ENCODE data around the gene PIF1.
A peak's percentile ranks its signal among the peaks of the same experiment; 100 is the strongest.
"Not testable (repeated sequence)": the region's sequence is repeated elsewhere in the genome, so short reads cannot be mapped to it uniquely, and the experiment has no call there.

The PIF1 gene

DNA sequence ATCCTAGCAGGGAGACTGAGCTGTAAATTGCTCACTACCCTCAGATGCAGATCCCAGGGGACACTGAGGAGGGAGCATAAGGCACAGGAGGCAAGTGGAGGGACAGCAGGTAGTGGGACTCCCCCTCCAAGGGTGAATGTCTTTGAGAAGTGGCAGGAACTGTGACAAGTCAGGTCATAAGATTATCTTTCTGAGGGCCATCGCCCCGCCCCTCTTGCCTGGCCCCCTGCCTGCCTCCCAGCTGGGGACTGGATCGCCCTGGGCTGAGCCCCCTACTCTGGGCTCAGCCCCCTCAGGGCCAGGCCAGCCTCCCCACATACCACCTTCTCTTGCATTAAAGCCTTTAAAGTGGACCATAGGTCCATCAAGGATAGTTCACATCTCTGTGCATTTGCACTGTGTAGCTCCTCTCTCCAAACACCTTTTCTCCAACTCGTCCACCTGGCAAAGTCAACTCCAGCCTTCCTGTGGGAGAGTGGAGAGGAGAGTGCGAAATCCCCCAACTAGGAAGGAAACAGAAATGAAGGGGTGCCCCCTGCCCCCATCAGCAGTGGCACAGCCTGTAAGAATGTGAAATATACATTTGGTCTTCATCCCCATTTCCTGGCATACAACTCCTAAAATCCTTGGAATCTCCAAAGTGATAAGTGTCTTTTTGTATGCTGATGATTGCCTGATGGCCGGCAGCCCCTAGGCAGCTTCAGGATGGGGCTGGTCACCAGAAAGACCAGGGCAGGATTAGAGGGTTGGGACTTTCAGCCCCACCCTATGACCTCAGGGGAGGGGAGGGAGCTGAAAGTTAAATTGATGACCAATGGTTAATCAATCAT is 14.7 kb downstream of the PIF1 start:
- no peak for DNase-seq (ENCODE audit: low read depth)

DNA sequence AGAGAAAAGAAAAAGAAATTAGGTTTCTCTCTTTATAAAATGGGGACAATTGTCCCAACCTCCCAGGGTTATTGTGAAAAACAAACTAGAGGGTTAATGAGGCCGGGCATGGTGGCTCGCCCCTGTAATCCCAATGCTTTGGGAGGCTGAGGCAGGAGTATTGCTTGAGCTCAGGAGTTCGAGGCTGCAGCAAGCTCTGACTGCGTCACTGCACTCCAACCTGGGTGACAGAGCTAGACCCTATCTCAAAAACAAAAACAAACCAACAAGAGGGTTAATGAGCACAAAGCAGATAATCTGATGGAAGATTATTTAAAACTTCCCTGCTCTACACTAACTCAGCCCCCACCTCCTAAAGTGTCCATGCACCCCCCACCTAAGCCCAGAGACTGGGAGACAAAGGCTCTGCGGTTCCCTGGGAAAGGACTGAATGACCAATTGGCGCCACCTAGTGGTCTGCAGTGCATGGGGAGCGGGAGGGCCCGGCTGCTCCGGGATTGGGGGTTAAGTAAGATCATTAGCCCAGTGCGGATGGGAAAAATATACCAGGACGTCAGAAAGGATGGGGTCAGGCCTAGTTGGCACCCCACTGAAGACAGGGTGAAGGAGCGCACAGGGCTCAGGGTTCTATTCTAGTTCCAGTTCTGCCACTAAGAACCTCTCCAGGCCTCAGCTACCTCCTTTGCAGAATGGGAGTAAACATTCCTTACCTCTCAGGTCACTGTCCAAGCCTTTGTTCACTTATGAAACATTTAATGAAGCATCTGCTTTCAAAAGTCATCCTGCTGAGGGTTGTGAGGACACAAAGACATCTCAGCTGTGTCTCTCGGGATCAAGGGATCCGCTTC is 15.6 kb downstream of the PIF1 start:
- DNase-seq (ENCODE audit: low read depth) = peak; percentile 78

DNA sequence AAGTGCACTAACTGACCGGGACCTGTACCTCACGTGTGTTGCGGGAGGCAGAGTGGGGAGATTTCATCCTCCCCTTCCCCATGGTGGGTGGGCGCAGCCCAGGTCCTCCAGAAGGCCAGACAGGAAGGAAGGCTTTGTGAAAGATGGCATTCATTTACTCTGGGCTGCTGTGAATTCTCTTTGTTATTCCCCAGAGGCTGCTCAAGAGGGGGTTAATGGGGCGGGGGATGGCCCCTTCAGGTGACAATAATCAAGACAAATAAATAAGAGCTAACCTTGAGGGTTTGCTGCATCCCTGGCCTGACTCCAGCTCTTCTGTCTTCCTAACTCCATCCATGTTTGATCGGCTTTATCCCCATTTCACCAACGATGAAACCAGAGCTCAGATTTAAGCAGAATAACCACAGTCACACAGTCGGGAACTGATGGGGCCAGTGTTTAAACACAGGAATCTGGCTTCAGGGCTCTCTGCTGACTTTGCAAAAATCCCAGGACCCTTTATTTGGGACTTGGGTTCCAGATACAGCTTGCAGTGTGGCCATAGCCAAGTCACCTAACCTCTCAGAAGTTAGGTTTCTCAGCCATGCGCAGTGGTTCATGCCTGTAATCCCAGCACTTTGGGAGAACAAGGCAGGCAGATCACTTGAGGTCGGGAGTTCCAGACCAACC is 16.5 kb downstream of the PIF1 start:
- no peak for DNase-seq (ENCODE audit: low read depth)

DNA sequence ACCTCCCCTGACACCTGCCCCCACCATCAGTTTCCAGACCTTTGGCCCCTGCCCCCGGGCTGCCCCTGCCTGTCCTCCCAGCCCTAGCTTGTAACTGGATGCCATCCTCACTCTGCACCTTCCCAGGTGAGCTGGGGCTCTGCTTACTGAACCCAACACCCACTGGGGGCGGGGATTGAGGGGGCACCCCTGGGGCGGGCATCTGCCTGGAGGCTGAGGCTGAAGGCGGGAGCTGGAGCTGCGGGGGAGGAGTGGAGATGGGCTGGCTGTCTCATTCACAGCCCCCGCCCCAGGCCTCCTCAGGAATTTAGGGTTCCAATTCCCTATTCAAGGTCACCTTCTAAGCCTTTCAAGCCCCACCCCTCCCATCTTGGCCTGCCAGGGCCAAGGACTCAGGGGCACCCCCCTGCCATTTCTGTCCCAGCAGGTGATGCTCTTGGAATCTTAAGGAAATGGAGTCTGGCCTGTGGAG is 17.7 kb downstream of the PIF1 start:
- DNase-seq (ENCODE audit: low read depth) = no peak

DNA sequence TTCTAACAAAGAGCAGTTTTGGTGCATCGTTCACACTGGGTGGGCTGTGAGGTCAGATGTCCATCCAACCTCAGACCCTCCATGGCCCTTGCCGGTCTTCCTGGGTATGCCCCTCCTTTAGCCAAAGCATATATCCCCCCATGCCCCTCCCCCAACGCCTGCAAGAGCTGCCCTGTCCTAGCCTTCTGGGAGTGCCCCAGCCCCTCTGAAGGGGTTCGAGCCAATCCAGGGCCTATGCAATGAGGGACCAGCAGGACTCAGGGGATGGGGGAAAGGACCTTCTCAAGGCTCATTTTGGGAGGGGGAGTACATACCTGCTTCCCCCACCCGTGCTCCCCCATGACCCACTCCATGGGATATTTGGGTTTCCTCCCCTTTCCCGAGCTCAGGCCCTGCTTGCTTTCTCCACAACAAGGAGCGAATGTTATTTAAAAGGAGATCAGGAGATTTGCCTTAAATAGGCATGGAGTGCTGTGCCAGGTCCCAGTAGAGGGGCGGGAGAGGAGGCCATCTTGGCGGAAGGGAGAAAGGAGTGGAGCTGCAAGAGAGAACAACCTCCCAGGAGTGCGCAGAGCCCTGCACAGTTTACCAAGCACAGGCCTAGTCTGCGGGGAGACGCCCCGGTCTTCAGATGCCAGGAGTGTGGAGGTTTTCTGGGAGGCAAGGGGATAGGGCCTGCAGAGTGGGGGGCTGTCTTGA is 18.2 kb downstream of the PIF1 start:
- DNase-seq (ENCODE audit: low read depth) = no peak

DNA sequence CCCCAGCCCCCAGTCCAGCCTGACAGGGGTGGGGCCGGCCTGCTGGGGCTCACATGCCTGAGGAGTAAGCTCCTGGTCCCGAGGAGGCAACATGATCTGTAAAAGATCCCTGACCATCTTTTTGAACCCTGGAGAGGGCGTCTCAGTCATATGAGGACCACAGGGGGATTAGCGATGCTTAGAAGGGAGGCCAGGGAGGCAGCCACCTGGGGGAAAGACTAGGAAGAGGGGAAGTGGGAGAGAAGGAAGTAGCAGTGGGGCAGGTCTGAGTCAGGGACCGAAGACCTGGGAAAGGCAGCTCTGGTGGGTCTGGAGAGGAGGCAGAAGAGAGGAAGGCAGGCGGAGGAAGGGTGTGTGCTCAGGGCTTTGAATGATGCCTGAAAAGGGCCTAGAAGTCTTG is 18.9 kb downstream of the PIF1 start:
- no peak for DNase-seq (ENCODE audit: low read depth)

DNA sequence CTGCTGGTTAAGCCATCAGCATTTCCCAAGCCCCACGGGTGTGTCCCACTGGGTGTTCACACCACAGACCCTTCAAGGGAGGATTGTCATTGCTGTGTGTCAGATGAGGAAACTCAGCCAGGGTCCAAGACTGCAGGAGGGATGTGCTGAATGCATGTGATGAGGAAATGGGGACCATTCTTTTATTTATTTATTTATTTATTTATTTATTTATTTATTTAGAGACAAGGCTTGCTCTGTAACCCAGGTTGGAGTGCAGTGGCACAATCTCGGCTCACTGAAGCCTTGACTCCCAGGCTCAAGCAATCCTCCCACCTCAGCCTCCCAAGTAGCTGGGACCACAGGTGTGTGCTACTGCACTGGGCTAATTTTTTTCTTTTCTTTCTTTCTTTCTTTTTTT is 20.8 kb downstream of the PIF1 start:
- no peak for DNase-seq (ENCODE audit: low read depth)

DNA sequence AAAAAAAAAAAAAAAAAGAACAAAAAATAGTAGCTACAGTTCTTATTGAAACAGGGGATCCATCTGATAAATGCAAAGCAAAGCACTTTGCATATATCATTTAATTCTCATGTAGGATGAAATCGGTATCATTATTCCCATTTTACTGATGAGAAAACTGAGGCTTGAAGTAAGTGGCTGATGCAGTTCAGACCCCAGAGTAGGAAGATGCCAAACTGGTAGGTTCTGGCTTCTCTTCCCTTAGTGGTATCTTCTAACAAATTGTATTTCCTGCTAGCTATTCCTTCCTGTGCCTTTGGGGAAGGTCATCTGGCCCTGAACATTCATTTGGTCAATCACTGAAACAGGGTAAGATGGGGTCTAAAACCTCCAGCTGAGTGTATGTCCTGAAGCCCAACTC is 21.9 kb downstream of the PIF1 start:
- DNase-seq (ENCODE audit: low read depth) = no peak

DNA sequence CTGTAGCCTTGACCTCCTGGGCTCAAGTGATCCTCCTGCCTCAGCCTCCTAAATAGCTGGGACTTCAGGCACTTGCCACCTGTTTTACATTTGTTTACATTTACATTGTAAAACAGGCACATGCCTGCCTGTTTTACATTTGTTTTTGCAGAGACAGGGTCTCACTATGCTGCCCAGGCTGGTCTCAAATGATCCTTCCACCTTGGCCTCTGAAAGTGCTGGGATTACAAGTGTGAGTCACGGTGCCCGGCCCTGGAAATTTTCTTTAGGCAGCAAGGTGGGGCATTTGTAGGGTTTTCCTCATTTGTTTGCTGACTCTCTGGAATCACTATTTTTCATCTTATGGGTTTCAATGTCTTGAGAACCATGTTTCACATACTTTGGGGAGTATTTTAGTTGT is 25.0 kb downstream of the PIF1 start:
- DNase-seq (ENCODE audit: low read depth) = no peak

DNA sequence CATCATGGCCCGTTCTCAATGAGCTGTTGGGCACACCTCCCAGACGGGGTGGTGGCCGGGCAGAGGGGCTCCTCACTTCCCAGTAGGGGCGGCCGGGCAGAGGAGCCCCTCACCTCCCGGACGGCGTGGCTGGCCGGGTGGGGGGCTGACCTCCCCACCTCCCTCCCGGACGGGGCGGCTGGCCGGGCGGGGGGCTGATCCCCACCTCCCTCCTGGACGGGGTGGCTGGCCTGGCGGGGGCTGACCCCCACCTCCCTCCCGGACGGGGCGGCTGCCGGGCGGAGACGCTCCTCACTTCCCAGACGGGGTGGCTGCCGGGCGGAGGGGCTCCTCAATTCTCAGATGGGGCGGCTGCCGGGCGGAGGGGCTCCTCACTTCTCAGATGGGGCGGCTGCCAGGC is 26.5 kb downstream of the PIF1 start:
- not testable (repeated sequence) for DNase-seq (ENCODE audit: low read depth)

DNA sequence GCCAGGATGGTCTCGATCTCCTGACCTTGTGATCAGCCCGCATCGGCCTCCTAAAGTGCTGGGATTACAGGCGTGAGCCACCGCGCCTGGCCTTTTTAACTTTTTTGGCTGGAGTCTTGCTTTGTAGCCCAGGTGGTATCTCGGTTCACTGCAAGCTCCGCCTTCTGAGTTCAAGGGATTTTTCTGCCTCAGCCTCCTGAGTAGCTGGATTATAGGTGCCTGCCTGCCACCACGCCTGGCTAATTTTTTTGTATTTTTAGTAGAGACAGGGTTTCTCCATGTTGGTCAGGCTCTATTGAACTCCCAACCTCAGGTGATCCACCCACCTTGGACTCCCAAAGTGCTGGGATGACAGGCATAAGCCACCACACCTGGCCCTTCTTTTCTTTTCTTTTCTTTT is 29.5 kb downstream of the PIF1 start:
- not testable (repeated sequence) for DNase-seq (ENCODE audit: low read depth)

DNA sequence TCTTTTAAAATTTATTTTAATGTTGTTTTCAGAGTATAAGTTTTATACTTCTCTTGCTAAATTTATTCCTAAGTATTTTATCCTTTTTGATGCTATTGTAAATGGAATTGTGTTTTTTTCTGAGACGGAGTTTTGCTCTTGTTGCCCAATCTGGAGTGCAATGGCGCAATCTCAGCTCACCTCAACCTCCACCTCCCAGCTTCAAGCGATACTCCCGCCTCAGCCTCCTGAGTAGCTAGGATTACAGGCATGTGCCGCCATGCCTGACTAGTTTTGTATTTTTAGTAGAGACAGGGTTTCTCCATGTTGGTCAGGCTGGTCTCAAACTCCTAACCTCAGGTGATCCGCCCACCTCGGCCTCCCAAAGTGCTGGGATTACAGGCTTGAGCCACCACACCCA is 30.1 kb downstream of the PIF1 start:
- not testable (repeated sequence) for DNase-seq (ENCODE audit: low read depth)

DNA sequence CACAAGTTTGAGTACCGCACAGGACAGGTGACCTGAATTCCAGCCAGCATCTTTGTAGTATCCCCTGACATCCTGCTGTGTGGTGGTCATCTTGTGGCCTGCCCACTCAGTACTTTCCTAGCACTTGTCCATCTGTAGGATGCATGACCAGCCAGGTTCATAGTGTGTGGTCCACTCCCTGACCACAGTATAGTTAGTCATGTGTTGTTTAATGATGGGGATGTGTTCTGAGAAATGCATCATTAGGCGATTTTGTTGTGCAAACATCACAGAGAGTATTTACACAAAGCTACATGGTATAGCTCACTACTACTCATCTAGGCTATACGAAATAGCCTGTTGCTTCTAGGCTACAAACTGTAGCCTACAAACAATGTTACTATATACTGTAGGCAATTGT is 33.2 kb downstream of the PIF1 start:
- DNase-seq (ENCODE audit: low read depth) = peak; percentile 31

DNA sequence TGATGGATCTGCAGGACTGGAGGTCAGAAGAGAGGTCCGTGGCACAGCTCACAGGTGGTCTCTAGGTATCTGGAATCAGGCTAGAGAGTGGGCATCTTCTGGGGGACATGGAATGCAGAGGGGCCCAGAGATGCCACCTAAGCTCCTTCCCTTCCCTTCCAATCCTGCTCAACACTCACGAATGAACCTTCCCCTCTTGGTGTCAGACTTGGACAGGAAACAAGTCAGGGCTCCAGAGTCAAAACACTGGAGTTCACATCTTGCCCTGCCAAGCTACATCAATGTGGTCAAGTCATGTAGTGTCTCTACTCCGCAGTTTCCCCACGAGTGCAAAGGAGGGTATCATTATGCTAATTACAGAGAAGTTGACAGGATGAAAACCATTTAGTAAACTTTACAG is 34.0 kb downstream of the PIF1 start:
- no peak for DNase-seq (ENCODE audit: low read depth)

DNA sequence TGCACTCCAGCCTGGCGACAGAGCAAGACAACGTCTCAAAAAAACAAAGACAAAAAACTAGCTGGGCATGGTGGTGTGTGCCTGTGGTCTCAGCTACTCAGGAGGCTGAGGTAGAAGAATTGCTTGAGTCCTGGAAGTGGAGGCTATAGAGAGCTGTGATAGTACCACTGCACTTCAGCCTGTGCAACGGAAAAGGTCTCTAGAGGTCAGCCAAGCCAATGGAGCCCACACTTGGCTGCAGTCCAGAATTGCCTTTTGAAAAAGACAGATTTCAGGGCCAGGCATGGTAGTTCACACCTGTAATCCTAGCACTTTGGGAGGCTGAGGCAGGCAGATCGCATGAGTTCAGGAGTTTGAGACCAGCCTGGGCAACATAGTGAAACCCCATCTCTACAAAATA is 41.7 kb downstream of the PIF1 start:
- no peak for DNase-seq (ENCODE audit: low read depth)

DNA sequence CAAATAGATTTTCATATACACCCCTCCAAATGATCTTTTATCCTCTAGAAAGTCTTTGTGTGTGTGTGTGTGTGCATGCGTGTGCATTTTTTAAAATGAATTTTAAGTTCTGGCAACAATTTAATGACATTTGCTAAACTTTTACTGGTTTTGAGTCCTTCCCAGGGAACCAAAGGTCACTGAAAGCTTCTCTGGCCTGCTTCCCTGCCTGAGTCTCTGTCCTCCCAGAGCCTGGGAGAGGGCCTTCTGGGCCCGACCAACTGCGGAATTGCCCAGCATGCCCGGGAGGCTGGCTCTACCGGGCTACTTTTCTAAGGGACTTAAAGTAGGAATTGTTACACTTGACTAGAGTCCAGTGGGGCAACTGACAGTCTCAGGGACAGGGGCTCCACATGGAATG is 42.7 kb downstream of the PIF1 start:
- no peak for DNase-seq (ENCODE audit: low read depth)

DNA sequence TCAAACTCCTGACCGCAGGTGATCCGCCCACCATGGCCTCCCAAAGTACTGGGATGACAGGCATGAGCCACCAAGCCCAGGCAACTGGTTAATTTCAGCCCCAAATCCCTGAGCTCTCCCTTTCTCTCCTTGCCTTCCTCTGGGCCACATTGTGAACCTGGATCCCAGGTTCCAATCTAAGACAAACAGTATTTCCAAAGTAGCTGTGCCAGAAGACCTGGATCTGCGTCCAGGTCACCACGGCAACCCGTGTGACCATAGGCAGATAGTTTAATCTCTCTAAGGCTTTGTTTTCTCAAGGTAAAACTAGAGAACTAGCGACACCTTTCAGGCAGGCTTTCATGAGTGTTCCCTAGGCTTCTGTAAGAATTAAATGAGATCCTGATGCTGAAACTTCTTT is 44.1 kb downstream of the PIF1 start:
- DNase-seq (ENCODE audit: low read depth) = no peak

DNA sequence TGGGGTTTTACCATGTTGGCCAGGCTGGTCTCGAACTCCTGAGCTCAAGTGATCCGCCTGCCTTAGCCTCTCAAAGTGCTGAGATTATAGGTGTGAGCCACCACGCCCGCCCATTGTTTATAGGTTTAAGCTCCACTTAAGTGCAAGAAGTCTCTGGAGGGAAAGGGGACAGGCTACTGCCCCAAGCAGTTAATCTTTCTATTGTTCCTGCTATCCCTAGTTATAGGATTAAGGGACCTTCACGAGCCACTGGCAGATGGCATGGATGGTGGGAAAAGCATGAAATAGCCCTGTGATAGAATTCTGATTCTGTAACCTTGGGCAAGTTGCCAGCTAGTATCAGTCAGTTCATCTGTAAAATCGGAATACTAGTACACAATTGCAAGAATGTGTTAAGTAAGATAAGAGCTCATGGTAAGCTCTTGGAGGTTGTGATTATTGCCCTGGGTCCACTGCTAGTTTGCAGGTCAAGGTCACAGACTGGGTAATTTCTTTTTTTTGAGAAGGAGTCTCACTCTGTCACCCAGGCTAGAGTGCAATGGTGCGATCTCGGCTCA is 44.8 kb downstream of the PIF1 start:
- DNase-seq (ENCODE audit: low read depth) = no peak

DNA sequence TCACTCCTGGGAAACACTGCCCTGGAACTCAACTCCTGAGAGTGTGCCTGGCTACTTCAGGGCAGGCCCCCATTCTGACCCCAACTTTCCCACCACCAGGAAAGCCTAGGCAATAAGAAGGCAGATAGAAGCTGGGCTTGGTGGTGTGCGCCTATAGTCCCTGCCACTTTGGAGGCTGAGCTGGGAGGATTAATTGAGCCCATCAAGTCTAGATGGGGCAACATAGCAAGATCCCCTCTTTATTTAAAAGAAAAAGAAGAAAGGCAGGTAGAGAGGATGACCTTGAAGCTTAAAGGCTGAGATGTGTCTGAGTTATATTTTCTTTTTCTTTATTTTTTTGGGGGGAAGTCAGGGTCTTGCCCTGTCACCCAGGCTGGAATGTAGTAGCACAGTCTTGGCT is 45.8 kb downstream of the PIF1 start:
- no peak for DNase-seq (ENCODE audit: low read depth)

DNA sequence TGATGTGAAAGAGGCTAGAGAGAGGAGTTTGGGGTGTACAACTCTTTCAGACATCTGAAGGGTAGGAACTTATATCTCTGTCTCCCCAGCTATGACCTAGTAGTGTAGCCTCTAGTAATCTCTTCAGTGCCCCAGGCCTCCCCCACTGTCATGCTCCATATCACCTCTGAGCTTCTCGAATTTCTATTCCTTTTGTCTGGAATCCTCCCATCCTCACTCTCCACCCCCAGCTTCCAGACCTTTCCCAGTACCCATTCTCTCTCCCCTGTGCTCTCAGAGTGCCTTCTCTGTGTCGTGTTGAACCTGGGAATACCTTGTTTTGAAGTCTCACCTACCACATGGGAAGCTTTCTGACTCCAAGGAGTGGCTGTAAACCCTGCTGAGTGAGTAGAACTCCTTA is 46.4 kb downstream of the PIF1 start:
- no peak for DNase-seq (ENCODE audit: low read depth)

DNA sequence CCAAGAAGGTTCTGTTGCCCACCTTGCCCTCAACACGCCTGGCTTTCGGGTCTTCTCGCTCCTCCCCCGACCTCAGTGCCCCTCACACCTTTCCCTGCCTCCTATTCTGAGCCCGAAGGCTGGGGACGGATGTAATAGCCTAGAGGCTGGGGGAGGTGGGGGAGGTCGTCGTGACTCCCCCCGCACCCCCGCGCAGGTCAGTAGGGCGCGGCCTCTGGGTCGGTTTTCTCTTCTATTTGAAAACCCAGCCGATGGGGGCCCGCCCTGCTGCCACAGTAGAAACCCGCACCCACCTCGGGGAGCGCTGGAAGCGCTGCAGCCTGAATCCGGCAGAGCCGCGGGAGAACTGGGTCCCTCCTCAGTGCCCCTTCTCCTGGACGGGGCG is 49.1 kb downstream of the PIF1 start:
- no peak for DNase-seq (ENCODE audit: low read depth)

All from ELR (cell line).